Measurements from ENCODE around the gene PSENEN. TPM values are rescaled to one million over a fixed set of nuclear protein-coding genes. Genes with fewer than 3 reads are reported as not detected.

The PSENEN gene
- total RNA-seq, 1 donor from 2014 or later = 59.7 TPM

GRCh38 chr19:35757749-35758608 lies 12.5 kb downstream of the PSENEN start, which contains the start of gene PROSER3:
Gene PROSER3, plus strand, starts transcription at chr19:35758176. Its CDS starts 40 bp downstream, at chr19:35758216.
- TF ChIP-seq CTCF (IDR thresholded peaks at IDR 0.05; ENCODE audit: insufficient read depth, low read length, poor library complexity, severe bottlenecking) = no peak
- Histone ChIP-seq H3K36me3 (ENCODE audit: control insufficient read depth, insufficient read depth, low read length) (peaks cover 3% of the 10 kb centered on the region), H3K4me3 (ENCODE audit: low read depth, low read length) (peak within 1 kb of the TSS; percentile 66)

GRCh38 chr19:35759697-35760096 lies 14.2 kb downstream of the PSENEN start:
- Histone ChIP-seq H3K36me3 (ENCODE audit: control insufficient read depth, insufficient read depth, low read length) (peaks cover 3% of the 10 kb centered on the region), H3K27me3 (ENCODE audit: control insufficient read depth, insufficient read depth, low read length) (no peaks in the 10 kb centered on the region), H3K4me3 (ENCODE audit: low read depth, low read length) (no peak overlapping the region)
- DNase-seq (ENCODE audit: low read depth) = no peak
- no peak for TF ChIP-seq CTCF (IDR thresholded peaks at IDR 0.05; ENCODE audit: insufficient read depth, low read length, poor library complexity, severe bottlenecking)

More at GRCh38 chr19:35757749-35758608, 12.5 kb downstream of the PSENEN start, which contains the start of gene PROSER3:
- DNase-seq (ENCODE audit: low read depth) = peak; percentile 98
- no peaks in the 10 kb centered on the region for H3K27me3 ChIP-seq (ENCODE audit: control insufficient read depth, insufficient read depth, low read length)

- DNase-seq (ENCODE audit: low read depth) = no peak
- no peak for TF ChIP-seq CTCF (IDR thresholded peaks at IDR 0.05; ENCODE audit: insufficient read depth, low read length, poor library complexity, severe bottlenecking)
- Histone ChIP-seq H3K4me3 (ENCODE audit: low read depth, low read length) (no peak overlapping the region), H3K27me3 (ENCODE audit: control insufficient read depth, insufficient read depth, low read length) (no peaks in the 10 kb centered on the region), H3K36me3 (ENCODE audit: control insufficient read depth, insufficient read depth, low read length) (peaks cover 3% of the 10 kb centered on the region)
Measured at GRCh38 chr19:35760711-35761349, 15.4 kb downstream of the PSENEN start.

GRCh38 chr19:35764432-35765315 lies 19.2 kb downstream of the PSENEN start:
- Histone ChIP-seq H3K36me3 (ENCODE audit: control insufficient read depth, insufficient read depth, low read length) (peaks cover 3% of the 10 kb centered on the region), H3K27me3 (ENCODE audit: control insufficient read depth, insufficient read depth, low read length) (no peaks in the 10 kb centered on the region), H3K4me3 (ENCODE audit: low read depth, low read length) (no peak overlapping the region)
- TF ChIP-seq CTCF (IDR thresholded peaks at IDR 0.05; ENCODE audit: insufficient read depth, low read length, poor library complexity, severe bottlenecking) = no peak
- no peak for DNase-seq (ENCODE audit: low read depth)

- Histone ChIP-seq H3K36me3 (ENCODE audit: control insufficient read depth, insufficient read depth, low read length) (peaks cover 3% of the 10 kb centered on the region), H3K4me3 (ENCODE audit: low read depth, low read length) (no peak overlapping the region), H3K27me3 (ENCODE audit: control insufficient read depth, insufficient read depth, low read length) (no peaks in the 10 kb centered on the region)
- DNase-seq (ENCODE audit: low read depth) = no peak
- no peak for TF ChIP-seq CTCF (IDR thresholded peaks at IDR 0.05; ENCODE audit: insufficient read depth, low read length, poor library complexity, severe bottlenecking)
Measured at GRCh38 chr19:35766571-35767104, 21.2 kb downstream of the PSENEN start.
